ENCODE measurements around the gene CDCA4.

Gene CDCA4

GRCh38 chr14:104972301-104973134 is 48.4 kb downstream of the CDCA4 start:
- peak; percentile 82 for TF ChIP-seq EP300 (IDR thresholded peaks at IDR 0.05; ENCODE audit: borderline replicate concordance)
- peak; percentile 87 for TF ChIP-seq MAX (IDR thresholded peaks at IDR 0.05)
- TF ChIP-seq TAF1 (IDR thresholded peaks at IDR 0.05; ENCODE audit: low read depth): peak; percentile 43; the same call in 1 of the 2 replicates
- no peak for TF ChIP-seq TEAD4 (IDR thresholded peaks at IDR 0.05)
- TF ChIP-seq USF1 (IDR thresholded peaks at IDR 0.05): peak; percentile 64
- peak; percentile 56; the same call in 1 of the 2 replicates for TF ChIP-seq FOXM1 (IDR thresholded peaks at IDR 0.05; ENCODE audit: borderline replicate concordance, low read depth)
- peak; percentile 90 for TF ChIP-seq EGR1 (IDR thresholded peaks at IDR 0.05)
- no peak for TF ChIP-seq YY1 (IDR thresholded peaks at IDR 0.05; ENCODE audit: low read depth)
- peak; percentile 61 for TF ChIP-seq NFIC (IDR thresholded peaks at IDR 0.05)
- peak; percentile 83 for TF ChIP-seq ZBTB7A (IDR thresholded peaks at IDR 0.05; ENCODE audit: low read depth)
- TF ChIP-seq TCF12 (IDR thresholded peaks at IDR 0.05; ENCODE audit: low read depth): peak; percentile 87; the same call in 1 of the 2 replicates
- TF ChIP-seq RAD21 (IDR thresholded peaks at IDR 0.05; ENCODE audit: low read depth): no peak

- TF ChIP-seq NFIC (IDR thresholded peaks at IDR 0.05): no peak
Observed at GRCh38 chr14:104971447-104972240, 49.2 kb downstream of the CDCA4 start.

- no peak for TF ChIP-seq CEBPB (IDR thresholded peaks at IDR 0.05)
- peak; percentile 24; the same call in 1 of the 2 replicates for TF ChIP-seq NFIC (IDR thresholded peaks at IDR 0.05)
- TF ChIP-seq EP300 (IDR thresholded peaks at IDR 0.05; ENCODE audit: borderline replicate concordance): peak; percentile 48; the same call in 1 of the 2 replicates
- peak; percentile 95 for TF ChIP-seq ZBTB7A (IDR thresholded peaks at IDR 0.05; ENCODE audit: low read depth)
Observed at GRCh38 chr14:104970231-104971068, 50.4 kb downstream of the CDCA4 start.

GRCh38 chr14:104969741-104970230 is 51.1 kb downstream of the CDCA4 start:
- TF ChIP-seq EGR1 (IDR thresholded peaks at IDR 0.05): no peak
- no peak for TF ChIP-seq REST (IDR thresholded peaks at IDR 0.05; ENCODE audit: low read depth)
- no peak for TF ChIP-seq TEAD4 (IDR thresholded peaks at IDR 0.05)
- TF ChIP-seq CEBPB (IDR thresholded peaks at IDR 0.05): no peak
- TF ChIP-seq EP300 (IDR thresholded peaks at IDR 0.05; ENCODE audit: borderline replicate concordance): no peak
- no peak for TF ChIP-seq FOXM1 (IDR thresholded peaks at IDR 0.05; ENCODE audit: borderline replicate concordance, low read depth)
- no peak for TF ChIP-seq MAX (IDR thresholded peaks at IDR 0.05)
- TF ChIP-seq TCF12 (IDR thresholded peaks at IDR 0.05; ENCODE audit: low read depth): no peak
- no peak for TF ChIP-seq NFIC (IDR thresholded peaks at IDR 0.05)
- no peak for TF ChIP-seq CREB1 (IDR thresholded peaks at IDR 0.05; ENCODE audit: low read depth)
- TF ChIP-seq TAF1 (IDR thresholded peaks at IDR 0.05; ENCODE audit: low read depth): no peak
- TF ChIP-seq RAD21 (IDR thresholded peaks at IDR 0.05; ENCODE audit: low read depth): no peak
- no peak for TF ChIP-seq ZBTB7A (IDR thresholded peaks at IDR 0.05; ENCODE audit: low read depth)
- TF ChIP-seq USF1 (IDR thresholded peaks at IDR 0.05): no peak
- TF ChIP-seq YY1 (IDR thresholded peaks at IDR 0.05; ENCODE audit: low read depth): no peak

GRCh38 chr14:104968541-104969401 is 52.1 kb downstream of the CDCA4 start:
- no peak for TF ChIP-seq CREB1 (IDR thresholded peaks at IDR 0.05; ENCODE audit: low read depth)
- TF ChIP-seq RAD21 (IDR thresholded peaks at IDR 0.05; ENCODE audit: low read depth): peak; percentile 34; the same call in 1 of the 2 replicates
- no peak for TF ChIP-seq FOXM1 (IDR thresholded peaks at IDR 0.05; ENCODE audit: borderline replicate concordance, low read depth)
- no peak for TF ChIP-seq YY1 (IDR thresholded peaks at IDR 0.05; ENCODE audit: low read depth)

- no peak for TF ChIP-seq CEBPB (IDR thresholded peaks at IDR 0.05)
- no peak for TF ChIP-seq FOXM1 (IDR thresholded peaks at IDR 0.05; ENCODE audit: borderline replicate concordance, low read depth)
- TF ChIP-seq TCF12 (IDR thresholded peaks at IDR 0.05; ENCODE audit: low read depth): no peak
- 0 out of 2 replicates have a peak, but pooled peaks have one; percentile 52 for TF ChIP-seq TEAD4 (IDR thresholded peaks at IDR 0.05)
- TF ChIP-seq USF1 (IDR thresholded peaks at IDR 0.05): no peak
- TF ChIP-seq CREB1 (IDR thresholded peaks at IDR 0.05; ENCODE audit: low read depth): no peak
- no peak for TF ChIP-seq TAF1 (IDR thresholded peaks at IDR 0.05; ENCODE audit: low read depth)
- peak; percentile 60; the same call in 1 of the 2 replicates for TF ChIP-seq NFIC (IDR thresholded peaks at IDR 0.05)
- TF ChIP-seq EGR1 (IDR thresholded peaks at IDR 0.05): no peak
- TF ChIP-seq YY1 (IDR thresholded peaks at IDR 0.05; ENCODE audit: low read depth): no peak
- no peak for TF ChIP-seq EP300 (IDR thresholded peaks at IDR 0.05; ENCODE audit: borderline replicate concordance)
- TF ChIP-seq MAX (IDR thresholded peaks at IDR 0.05): no peak
- no peak for TF ChIP-seq REST (IDR thresholded peaks at IDR 0.05; ENCODE audit: low read depth)
- TF ChIP-seq ZBTB7A (IDR thresholded peaks at IDR 0.05; ENCODE audit: low read depth): 0 out of 2 replicates have a peak, but pooled peaks have one; percentile 25
Observed at GRCh38 chr14:104968153-104968527, 52.7 kb downstream of the CDCA4 start.
